AG04449 (cell line): ENCODE measurements around the gene SENP6.

Experiments used
- CTCF ChIA-PET: fragments of 350-600 bp; formaldehyde crosslinking; extraction: SDS; loops from one replicate; lab custom pipeline; 2021; ENCODE audit warnings: antibody characterized with exemption; lab: Yijun Ruan, JAX
- POLR2A ChIA-PET: fragments of 400-600, 350-600 bp; formaldehyde crosslinking; extraction: SDS; loops from one replicate; lab custom pipeline; 2020; ENCODE audit warnings: antibody characterized with exemption, inconsistent platforms; lab: Yijun Ruan, JAX
- DNase-seq: peaks from one replicate; pipeline ENCODE4 v3.0.0-alpha.2; 2010; ENCODE audit warnings: low read depth, low spot score
- H3K4me3 ChIP-seq: 2 replicates; pipeline ENCODE4 v1.5.1; 2011; ENCODE audit warnings: low read depth, mild to moderate bottlenecking, control low read depth, low read length
- TF ChIP-seq, protein P1 (sequence below): IDR thresholded peaks from one replicate; pipeline ENCODE4 v1.5.1; 2011; ENCODE audit warnings: mild to moderate bottlenecking, moderate library complexity, low read length, control low read depth, inconsistent platforms; ENCODE audit not compliant: insufficient read depth; ENCODE audit errors: missing control alignments

SENP6 gene

DNA sequence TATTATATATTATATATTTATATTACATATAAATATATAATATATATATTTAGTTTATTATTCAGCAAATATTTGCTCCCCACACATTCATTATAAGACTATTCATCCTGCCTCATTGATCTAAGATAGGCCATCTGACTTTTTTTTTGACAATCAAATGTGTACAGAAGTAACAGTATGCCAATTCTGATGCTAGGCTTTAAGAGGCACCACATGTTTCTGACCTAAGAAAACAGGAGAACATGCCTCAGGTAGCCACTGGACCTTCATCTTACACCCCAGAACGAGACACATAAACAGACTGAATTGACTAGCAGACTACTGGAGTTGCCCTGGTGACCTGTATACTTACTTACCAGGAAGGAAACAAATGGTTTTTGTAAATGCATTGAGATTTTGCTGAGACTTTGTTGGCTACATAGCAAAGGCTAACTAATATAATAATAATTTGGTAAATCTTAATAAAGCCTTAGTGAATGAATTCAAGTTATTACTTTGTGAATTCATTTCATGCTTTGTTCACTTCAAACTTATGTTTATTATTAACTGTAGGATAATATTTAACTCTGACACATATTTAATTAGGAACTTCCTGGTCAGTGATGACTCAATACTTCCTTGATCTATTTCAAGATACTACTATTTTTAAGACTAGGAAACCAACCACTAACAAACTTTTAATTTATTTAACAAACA, 134.0 kb downstream of the SENP6 start:
- H3K4me3 ChIP-seq, result no peak overlapping the region
- ChIA-PET CTCF (no interaction called here), POLR2A (no interaction called here)
- TF ChIP-seq, protein P1, sequence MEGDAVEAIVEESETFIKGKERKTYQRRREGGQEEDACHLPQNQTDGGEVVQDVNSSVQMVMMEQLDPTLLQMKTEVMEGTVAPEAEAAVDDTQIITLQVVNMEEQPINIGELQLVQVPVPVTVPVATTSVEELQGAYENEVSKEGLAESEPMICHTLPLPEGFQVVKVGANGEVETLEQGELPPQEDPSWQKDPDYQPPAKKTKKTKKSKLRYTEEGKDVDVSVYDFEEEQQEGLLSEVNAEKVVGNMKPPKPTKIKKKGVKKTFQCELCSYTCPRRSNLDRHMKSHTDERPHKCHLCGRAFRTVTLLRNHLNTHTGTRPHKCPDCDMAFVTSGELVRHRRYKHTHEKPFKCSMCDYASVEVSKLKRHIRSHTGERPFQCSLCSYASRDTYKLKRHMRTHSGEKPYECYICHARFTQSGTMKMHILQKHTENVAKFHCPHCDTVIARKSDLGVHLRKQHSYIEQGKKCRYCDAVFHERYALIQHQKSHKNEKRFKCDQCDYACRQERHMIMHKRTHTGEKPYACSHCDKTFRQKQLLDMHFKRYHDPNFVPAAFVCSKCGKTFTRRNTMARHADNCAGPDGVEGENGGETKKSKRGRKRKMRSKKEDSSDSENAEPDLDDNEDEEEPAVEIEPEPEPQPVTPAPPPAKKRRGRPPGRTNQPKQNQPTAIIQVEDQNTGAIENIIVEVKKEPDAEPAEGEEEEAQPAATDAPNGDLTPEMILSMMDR, result no peak
- DNase-seq, result no peak

DNA sequence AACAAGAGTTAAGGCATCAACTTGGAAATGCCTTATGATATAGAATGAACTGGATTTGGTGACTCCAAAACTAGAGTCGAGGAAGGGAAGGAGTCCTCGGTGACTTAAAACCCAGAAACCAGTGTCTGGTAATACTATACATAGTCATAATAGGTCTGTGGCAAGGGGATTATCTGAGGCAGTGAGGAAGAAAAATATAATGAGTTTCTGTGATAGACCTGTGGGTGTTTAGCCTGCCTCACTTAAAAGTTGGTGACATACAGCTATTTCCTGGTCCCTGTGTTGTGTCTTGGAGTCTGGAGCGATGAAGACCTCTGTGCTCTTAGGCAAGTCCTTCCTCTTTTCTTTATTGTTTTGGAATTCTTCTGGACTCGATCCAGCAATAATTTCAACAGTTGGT, 142.3 kb downstream of the SENP6 start:
- TF ChIP-seq, protein P1, result no peak
- POLR2A ChIA-PET, result no interaction called here
- CTCF ChIA-PET, result no interaction called here
- no peak for DNase-seq
- H3K4me3 ChIP-seq, result no peak overlapping the region

DNA sequence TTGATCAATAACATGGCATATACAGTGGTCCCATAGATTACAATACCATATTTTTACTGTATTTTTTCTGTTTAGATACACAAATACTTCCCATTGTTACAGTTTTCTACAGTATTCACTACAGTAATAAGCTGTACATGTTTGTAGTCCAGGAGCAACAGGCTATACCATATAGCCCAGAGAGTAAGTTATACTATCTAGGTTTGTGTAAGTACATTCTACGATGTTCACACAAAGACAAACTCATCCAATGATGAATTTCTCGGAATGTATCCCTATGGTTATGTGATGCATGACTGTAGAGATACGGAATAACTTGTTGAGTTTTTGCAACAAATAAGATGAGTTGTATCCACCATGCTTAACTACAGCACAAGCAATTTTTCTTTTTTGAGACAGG, 143.7 kb downstream of the SENP6 start:
- CTCF ChIA-PET, result interaction anchor here (0.8 kb wide), 1 partner anchor 448 kb away, joined by 3 read pairs; no protein-coding TSS in a partner anchor
- POLR2A ChIA-PET, result no interaction called here
- no peak for DNase-seq
- TF ChIP-seq, protein P1, result no peak
- H3K4me3 ChIP-seq, result no peak overlapping the region

DNA sequence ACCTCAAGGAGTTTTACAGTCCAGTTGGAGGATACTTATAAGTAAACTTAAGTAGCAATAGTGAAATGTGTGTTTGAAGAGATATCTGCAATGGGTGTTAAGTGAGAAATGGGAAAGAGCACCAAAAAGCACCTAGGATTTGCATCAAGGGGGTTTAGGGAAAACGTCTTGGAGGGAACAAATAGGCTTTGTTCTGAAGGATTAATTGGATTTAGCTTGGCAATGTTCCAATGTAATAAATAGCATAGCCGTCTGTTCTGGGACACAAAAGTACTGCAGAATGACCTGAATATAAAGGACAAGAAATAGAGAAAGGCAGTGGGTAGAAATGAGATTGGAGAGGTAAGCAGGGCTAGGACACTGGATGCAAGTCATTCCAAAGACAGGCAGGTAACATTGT, 144.5 kb downstream of the SENP6 start:
- no peak overlapping the region for H3K4me3 ChIP-seq
- ChIA-PET CTCF (no interaction called here), POLR2A (no interaction called here)
- TF ChIP-seq, protein P1, result no peak
- DNase-seq, result no peak

DNA sequence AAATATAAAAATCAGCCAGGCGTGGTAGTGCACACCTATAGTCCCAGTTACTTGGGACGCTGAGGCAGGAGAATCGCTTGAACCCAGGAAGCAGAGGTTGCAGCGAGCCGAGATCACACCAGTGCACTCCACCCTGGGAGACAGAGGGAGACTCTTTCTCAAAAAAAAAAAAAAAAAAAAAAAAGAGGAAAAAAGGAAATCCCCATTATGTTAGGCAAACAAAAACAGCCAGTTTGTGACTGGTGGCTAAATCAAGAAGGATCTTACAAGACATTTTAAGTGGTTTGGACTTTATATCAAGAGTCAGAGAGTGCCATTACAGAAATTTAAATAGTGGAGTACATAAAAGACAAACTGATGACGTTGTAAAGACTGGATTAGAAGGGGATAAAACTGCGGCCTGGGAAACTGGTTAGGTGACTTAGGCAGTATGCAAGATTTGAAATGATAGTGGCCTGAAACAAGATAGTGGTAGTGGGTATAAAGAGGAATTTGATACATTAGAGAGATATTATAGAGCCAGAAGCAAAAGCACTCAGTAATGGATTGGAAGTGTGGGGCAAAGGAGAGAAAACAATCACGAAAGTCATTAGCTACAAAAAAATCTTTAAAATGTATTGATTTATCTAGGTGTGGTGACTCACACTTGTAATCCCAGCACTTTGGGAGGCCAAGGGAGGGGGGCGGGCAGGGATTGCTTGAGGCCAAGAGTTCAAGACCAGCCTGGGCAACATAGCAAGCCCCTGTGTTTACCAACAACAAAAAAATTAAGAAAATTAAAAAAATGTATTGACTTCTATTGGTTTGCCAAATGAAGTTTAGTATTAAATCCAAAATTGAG, 145.7 kb downstream of the SENP6 start:
- no peak for DNase-seq
- CTCF ChIA-PET, result no interaction called here
- H3K4me3 ChIP-seq, result no peak overlapping the region
- TF ChIP-seq, protein P1, result no peak
- POLR2A ChIA-PET, result no interaction called here
